ENCODE results near the gene FLOT2. TPM values are rescaled to one million over a fixed set of nuclear protein-coding genes. Genes with fewer than 3 reads are reported as not detected.

FLOT2 gene
- total RNA-seq, 1 donor from 2014 or later, result 72.4 TPM

DNA sequence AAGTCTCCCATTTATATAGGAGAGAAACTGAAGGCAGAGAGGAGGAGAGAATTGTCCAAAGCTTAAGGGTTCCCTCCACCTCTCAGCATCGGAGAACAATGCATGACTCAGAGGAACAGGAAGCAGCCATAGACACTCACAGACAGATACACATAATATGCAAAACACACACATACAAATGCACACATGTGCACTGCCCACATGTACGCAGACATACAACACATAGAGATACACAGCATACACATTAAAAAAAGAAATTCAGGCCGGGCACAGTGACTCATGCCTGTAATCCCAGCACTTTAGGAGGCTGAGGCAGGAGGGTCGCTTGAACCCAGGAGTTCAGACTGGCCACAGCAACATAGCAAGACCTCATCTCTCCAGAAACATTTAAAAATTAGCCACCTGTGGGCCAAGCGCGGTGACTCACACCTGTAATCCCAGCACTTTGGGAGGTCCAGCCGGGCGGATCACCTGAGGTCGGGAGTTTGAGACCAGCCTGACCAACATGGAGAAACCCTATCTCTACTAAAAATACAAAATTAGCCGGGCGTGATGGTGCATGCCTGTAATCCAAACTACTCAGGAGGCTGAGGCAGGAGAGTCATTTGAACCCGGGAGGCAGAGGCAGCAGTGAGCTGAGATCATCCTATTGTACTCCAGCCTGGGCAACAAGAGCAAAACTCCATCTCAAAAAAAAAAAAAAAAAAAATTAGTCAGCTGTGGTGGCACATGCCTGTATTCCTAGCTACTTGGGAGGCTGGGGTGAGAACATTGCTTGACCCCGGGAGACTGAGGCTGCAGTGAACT, 31.4 kb downstream of the FLOT2 start:
- intact Hi-C loops (cut with DNase I), result no loop called here
- peaks cover 3% of the 10 kb centered on the region in 2 donors for H3K36me3 ChIP-seq
- H3K4me3 ChIP-seq, result no peak overlapping the region
- no peak overlapping the region for H3K27ac ChIP-seq
- H3K27me3 ChIP-seq, result no peaks in the 10 kb centered on the region
- H3K4me1 ChIP-seq, result no peaks in the 10 kb centered on the region
- no peaks in the 10 kb centered on the region for H3K9me3 ChIP-seq
- TF ChIP-seq, protein P1, sequence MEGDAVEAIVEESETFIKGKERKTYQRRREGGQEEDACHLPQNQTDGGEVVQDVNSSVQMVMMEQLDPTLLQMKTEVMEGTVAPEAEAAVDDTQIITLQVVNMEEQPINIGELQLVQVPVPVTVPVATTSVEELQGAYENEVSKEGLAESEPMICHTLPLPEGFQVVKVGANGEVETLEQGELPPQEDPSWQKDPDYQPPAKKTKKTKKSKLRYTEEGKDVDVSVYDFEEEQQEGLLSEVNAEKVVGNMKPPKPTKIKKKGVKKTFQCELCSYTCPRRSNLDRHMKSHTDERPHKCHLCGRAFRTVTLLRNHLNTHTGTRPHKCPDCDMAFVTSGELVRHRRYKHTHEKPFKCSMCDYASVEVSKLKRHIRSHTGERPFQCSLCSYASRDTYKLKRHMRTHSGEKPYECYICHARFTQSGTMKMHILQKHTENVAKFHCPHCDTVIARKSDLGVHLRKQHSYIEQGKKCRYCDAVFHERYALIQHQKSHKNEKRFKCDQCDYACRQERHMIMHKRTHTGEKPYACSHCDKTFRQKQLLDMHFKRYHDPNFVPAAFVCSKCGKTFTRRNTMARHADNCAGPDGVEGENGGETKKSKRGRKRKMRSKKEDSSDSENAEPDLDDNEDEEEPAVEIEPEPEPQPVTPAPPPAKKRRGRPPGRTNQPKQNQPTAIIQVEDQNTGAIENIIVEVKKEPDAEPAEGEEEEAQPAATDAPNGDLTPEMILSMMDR (IDR thresholded peaks at IDR 0.05), result no peak
- DNase-seq (ENCODE audit: low spot score in 2 of 2), result no peak

DNA sequence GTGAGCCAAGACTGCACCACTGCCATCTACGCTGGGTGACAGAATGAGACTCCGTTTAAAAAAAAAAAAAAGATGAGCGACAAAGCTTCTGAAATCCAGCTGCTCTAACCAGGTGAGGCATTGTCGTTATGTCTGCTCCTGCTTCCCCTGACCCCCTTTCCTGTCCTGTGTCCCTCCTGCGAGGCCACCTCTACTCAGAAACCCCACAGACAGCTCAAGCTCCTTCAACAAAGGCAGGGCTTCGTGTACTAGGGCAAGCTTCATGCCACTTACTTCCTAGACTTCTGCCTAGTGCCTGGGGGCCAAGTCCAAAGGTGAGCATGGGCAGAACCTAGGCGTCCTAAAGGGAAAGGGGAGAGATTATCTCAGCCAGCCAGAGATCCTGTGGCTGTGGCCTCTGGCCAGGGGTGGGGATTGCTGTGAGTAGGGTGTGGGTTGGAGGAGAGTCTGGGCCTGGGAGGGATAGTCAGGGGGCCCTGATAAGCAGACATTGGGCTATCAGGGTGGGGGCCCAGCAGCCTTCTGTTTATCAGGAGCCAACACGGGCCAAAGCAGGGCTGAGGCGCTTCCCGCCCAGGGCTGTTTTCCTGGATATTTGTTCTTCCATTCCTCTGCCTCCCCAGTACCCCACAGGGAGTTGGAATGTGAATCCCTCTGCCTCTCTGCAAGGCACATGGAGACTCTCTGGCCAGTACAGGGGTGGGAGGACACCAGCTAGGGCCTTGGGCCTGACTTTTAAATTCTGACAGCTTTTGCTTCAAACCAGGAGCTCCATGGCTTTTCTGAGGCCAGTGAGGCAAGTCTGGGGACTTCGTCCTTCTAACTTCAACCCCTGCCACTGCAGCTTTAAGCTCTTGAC, 32.3 kb downstream of the FLOT2 start:
- no peaks in the 10 kb centered on the region for H3K4me1 ChIP-seq
- TF ChIP-seq, protein P1 (IDR thresholded peaks at IDR 0.05), result no peak
- no peaks in the 10 kb centered on the region for H3K9me3 ChIP-seq
- no peak for DNase-seq (ENCODE audit: low spot score in 2 of 2)
- no peak overlapping the region for H3K4me3 ChIP-seq
- intact Hi-C loops (cut with DNase I), result no loop called here
- H3K27me3 ChIP-seq, result no peaks in the 10 kb centered on the region
- H3K36me3 ChIP-seq, result peaks cover 11 to 12% of the 10 kb centered on the region in 2 donors
- H3K27ac ChIP-seq, result no peak overlapping the region

DNA sequence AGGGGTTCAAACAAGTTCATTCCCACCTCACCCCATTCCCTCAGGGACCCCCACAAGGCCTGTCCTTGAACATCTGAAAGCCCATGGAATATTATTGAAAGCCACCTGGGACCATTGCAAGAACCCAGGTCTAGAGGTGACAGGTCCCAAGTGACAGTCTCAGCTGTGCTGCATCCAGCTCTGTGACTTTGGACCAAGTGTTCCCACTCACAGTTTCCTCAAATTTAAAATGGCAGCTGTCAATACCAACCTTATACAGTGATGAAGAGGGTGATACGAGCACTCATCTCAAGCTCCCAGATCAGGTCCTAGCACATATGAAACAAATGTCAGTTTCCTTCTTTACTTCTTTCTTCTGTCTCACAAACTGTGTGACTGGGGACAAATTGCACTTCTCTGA, 33.6 kb downstream of the FLOT2 start:
- Histone ChIP-seq H3K9me3 (no peaks in the 10 kb centered on the region), H3K27me3 (no peaks in the 10 kb centered on the region), H3K27ac (no peak overlapping the region), H3K4me3 (no peak overlapping the region), H3K4me1 (no peaks in the 10 kb centered on the region), H3K36me3 (peaks cover 23 to 24% of the 10 kb centered on the region in 2 donors)
- TF ChIP-seq, protein P1 (IDR thresholded peaks at IDR 0.05), result no peak
- intact Hi-C loops (cut with DNase I), result no loop called here
- no peak for DNase-seq (ENCODE audit: low spot score in 2 of 2)

DNA sequence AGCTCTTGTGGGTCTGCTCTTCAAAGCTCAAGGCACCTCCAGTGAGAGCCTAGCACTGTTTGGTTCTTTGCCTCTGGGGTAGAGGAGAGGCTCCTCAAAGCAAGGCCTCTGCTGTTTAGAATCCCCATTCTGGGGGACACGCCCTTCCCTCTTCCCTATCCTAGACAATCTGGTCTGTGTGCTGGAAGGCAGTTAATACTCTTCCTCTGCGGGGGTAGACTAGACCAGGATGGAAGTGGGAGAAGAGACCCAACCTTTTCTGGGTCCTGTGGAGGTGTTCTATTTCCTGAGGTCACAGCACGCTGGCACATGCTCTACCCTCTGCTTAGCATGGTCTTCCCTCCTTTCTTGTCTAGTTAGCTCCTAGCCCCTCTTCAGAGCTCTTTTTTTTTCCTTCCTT, 35.0 kb downstream of the FLOT2 start:
- H3K27me3 ChIP-seq, result no peaks in the 10 kb centered on the region
- intact Hi-C loops (cut with DNase I), result no loop called here
- TF ChIP-seq, protein P1 (IDR thresholded peaks at IDR 0.05), result no peak
- H3K4me1 ChIP-seq, result no peaks in the 10 kb centered on the region
- H3K27ac ChIP-seq, result no peak overlapping the region
- H3K36me3 ChIP-seq, result peaks cover 36 to 38% of the 10 kb centered on the region in 2 donors
- H3K9me3 ChIP-seq, result no peaks in the 10 kb centered on the region
- no peak overlapping the region for H3K4me3 ChIP-seq
- DNase-seq (ENCODE audit: low spot score in 2 of 2), result no peak

DNA sequence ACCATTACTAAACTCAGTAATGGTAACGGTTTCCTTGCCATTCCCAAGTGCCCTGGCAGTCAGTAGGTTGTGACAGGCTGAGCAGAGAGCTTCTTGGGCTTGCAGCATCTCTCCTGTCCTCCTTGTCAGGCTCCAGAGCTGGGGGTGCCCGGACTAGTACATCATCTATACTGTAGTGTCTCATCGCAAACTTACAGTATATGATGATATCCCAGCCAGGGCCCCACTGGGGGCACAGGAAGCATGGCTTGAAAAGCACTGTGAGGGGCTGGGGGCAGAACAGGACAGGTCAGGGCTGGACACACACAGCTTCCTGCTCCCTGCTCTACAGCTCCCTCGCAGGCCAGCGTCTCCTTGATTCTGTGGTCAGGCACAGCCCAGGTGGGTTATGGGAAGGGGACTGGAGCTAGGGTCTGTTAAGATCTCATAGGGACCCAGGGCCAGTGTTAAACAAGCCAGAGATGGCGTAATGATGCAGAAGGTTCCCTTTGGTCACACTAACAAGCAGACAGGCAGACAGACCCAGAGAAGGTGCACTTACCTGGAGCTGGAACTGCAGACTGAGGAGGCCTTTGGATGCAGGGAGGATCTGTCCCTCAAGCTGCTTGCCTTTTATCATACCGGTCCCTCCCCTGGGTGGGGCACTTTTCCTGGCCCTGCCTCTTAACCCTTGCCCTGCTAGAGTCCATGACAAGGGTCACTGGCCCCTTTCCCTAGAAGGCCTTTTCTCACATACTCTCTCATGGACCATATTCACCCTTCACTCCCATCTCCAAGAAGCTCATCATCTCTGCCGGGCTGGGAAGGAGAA, 35.9 kb downstream of the FLOT2 start:
- no peak for DNase-seq (ENCODE audit: low spot score in 2 of 2)
- Histone ChIP-seq H3K4me3 (no peak overlapping the region), H3K27ac (no peak overlapping the region), H3K36me3 (peaks cover 40 to 44% of the 10 kb centered on the region in 2 donors), H3K9me3 (no peaks in the 10 kb centered on the region), H3K27me3 (no peaks in the 10 kb centered on the region), H3K4me1 (no peaks in the 10 kb centered on the region)
- intact Hi-C loops (cut with DNase I), result no loop called here
- TF ChIP-seq, protein P1 (IDR thresholded peaks at IDR 0.05), result no peak

Measured in ascending aorta (tissue), 2 donors.